ENCODE measurements around the gene TMEM161A. TPM values are rescaled to one million over a fixed set of nuclear protein-coding genes. Genes with fewer than 3 reads are reported as not detected.

Gene TMEM161A
- total and polyA plus RNA-seq, 9 of the 15 experiments (the other 6 are each of a cell fraction or from before 2014, with no cell fraction given): 0.63 to 92.3 (median 38.9) TPM

- TF ChIP-seq AFF4 (CRISPR knock-in tag; IDR thresholded peaks at IDR 0.05) (no peak), MLLT1 (IDR thresholded peaks at IDR 0.05) (no peak), ZNF740 (CRISPR knock-in tag; IDR thresholded peaks at IDR 0.05) (no peak), ZNF740 (tag; IDR thresholded peaks at IDR 0.05) (no peak), CLOCK (CRISPR knock-in tag; IDR thresholded peaks at IDR 0.05; ENCODE audit: borderline replicate concordance) (no peak), TCF7 (IDR thresholded peaks at IDR 0.05; ENCODE audit: borderline replicate concordance) (no peak), MBD2 (IDR thresholded peaks at IDR 0.05; ENCODE audit: borderline replicate concordance, low read depth) (no peak), CHD2 (IDR thresholded peaks at IDR 0.05; ENCODE audit: low read depth, low read length) (no peak), PREB (CRISPR knock-in tag; IDR thresholded peaks at IDR 0.05) (no peak), FOXK2 (conservative IDR thresholded peaks at IDR 0.05 in 1 of 2, IDR thresholded peaks at IDR 0.05 in 1 of 2; ENCODE audit: low read depth in 2 of 2) (no peak), ZNF280B (CRISPR knock-in tag; IDR thresholded peaks at IDR 0.05) (no peak), ZNF282 (CRISPR knock-in tag; IDR thresholded peaks at IDR 0.05) (no peak), LARP7 (IDR thresholded peaks at IDR 0.05) (no peak), TSC22D4 (tag; IDR thresholded peaks at IDR 0.05) (no peak), ZNF174 (CRISPR knock-in tag; IDR thresholded peaks at IDR 0.05) (no peak)
These were observed 33.7 kb upstream of the TMEM161A start (continued) for GRCh38 chr19:19171821-19172532.
